ENCODE measurements around the gene PGGT1B. TPM values are rescaled to one million over a fixed set of nuclear protein-coding genes. Genes with fewer than 3 reads are reported as not detected.

Gene PGGT1B
- total RNA-seq, 4 donors from 2014 or later: 8.7 to 16.5 (median 14.8) TPM

DNA sequence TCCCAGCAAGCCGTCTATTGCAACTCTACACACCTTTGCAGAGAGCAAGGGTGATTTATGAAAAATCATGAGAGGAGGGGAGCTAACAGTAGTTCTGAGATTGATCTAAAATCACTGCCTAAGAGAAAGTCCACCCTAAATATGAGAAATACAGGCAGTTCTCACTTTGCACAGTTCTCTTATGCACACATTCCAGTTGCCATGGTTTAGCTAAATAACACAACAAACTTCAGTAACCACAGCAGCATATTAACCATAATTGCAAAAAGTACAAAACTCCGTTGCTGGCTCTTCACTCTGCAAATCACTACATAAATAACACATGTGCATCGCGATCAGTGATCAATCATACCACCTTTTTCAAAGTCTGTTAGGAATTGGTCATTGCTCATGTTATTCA is 31.1 kb downstream of the PGGT1B start:
- no peak overlapping the region for H3K4me3 ChIP-seq (ENCODE audit: low read depth, poor library complexity, severe bottlenecking)
- 74 to 82% methylated on average over 4 of the region's 4 CpGs for WGBS, 2 donors

DNA sequence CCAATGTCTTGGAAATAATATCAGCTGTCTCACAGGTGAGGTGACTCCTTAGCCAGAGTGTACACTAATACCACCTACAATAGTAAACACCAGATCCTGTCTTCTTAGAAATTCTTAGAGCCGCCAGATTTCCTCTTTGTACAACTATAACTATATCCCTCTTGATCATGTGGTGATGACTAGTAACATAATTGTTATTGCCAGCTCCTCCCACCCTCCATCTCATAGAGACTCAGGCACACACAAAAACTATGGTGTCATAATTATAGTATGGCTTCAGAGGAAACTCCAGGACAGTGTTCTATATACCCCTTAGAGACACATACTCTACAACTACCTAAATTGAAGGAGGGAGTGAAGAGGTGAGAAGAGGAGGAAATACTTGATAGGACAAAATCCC is 33.1 kb downstream of the PGGT1B start:
- no peak for DNase-seq (ENCODE audit: low spot score in 2 of 2)
- H3K4me3 ChIP-seq (ENCODE audit: low read depth, poor library complexity, severe bottlenecking): no peak overlapping the region
- TF ChIP-seq POLR2A (IDR thresholded peaks at IDR 0.05): no peak
- TF ChIP-seq, protein P1, sequence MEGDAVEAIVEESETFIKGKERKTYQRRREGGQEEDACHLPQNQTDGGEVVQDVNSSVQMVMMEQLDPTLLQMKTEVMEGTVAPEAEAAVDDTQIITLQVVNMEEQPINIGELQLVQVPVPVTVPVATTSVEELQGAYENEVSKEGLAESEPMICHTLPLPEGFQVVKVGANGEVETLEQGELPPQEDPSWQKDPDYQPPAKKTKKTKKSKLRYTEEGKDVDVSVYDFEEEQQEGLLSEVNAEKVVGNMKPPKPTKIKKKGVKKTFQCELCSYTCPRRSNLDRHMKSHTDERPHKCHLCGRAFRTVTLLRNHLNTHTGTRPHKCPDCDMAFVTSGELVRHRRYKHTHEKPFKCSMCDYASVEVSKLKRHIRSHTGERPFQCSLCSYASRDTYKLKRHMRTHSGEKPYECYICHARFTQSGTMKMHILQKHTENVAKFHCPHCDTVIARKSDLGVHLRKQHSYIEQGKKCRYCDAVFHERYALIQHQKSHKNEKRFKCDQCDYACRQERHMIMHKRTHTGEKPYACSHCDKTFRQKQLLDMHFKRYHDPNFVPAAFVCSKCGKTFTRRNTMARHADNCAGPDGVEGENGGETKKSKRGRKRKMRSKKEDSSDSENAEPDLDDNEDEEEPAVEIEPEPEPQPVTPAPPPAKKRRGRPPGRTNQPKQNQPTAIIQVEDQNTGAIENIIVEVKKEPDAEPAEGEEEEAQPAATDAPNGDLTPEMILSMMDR (IDR thresholded peaks at IDR 0.05): no peak
- intact Hi-C loops (cut with DNase I; ENCODE audit: low total_unique reads): no loop called here
- WGBS, 2 donors: 89 to 91% methylated on average over 1 of the region's 1 CpG

More for the DNA sequence above, 31.1 kb downstream of the PGGT1B start:
- DNase-seq (ENCODE audit: low spot score in 2 of 2): no peak
- intact Hi-C loops (cut with DNase I; ENCODE audit: low total_unique reads): no loop called here
- TF ChIP-seq, protein P1 (IDR thresholded peaks at IDR 0.05): no peak
- TF ChIP-seq POLR2A (IDR thresholded peaks at IDR 0.05): no peak

DNA sequence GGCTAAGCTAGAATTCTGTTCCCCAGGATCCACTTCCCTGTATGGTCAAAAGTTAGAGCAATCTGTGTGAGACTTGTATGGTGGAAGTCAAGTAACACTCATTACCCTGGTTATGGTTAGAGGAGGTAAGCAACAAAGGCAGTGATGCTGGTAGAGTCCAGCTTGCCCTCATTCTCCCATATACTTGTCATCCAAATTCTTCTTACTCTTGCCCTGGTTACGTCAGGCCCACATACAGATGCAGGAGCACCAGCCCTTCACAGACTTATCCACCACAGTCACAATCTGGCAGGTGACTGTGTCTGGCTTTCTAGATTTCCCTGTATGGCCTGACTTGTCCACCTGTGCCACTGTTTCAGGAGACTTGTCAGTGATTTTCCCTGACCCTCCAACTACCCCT is 35.4 kb downstream of the PGGT1B start:
- 100% methylated on average over 1 of the region's 1 CpG for WGBS, 2 donors
- intact Hi-C loops (cut with DNase I; ENCODE audit: low total_unique reads): no loop called here
- no peak overlapping the region for H3K4me3 ChIP-seq (ENCODE audit: low read depth, poor library complexity, severe bottlenecking)
- no peak for DNase-seq (ENCODE audit: low spot score in 2 of 2)
- TF ChIP-seq, protein P1 (IDR thresholded peaks at IDR 0.05): no peak
- no peak for TF ChIP-seq POLR2A (IDR thresholded peaks at IDR 0.05)

DNA sequence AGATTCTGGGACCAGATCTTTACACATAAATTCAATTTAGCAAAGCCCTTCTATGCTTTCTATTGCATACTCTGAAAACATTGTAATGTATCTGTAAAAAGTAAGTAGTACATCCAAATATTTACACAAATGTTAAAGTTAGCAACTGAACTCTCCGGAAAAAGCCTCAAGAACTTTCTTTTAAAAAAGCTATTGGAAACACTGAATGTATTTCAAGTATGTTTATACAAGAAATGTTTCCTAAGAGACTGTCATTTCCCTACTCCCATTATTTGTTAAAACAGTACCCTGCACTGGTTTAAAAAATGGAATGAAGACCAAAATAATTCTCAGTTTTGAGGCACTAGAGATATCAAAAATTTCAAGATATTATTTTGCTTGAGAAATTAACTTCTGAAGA is 48.1 kb downstream of the PGGT1B start:
- intact Hi-C loops (cut with DNase I; ENCODE audit: low total_unique reads): no loop called here

DNA sequence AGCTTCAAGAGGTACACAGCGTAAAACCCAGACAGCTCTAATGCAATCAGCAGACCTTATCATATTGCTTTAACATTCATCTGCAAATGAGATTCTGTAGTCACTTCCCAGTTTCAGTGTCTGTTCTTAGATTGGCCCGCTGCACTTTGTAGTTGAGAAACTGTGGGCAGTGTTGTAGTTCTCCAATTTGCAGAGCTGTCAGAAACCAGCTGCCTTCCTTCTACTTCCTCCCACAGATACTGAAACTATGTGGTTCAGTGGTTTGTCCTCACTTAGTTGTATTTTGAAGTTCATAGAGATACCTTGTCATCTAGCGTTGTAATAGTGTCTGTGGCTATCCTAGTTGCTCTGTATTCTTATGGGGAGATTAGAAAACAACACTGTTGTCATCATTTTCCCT is 53.4 kb downstream of the PGGT1B start:
- WGBS, 2 donors: 82 to 90% methylated on average over 3 of the region's 3 CpGs

More for the DNA sequence above, 48.1 kb downstream of the PGGT1B start:
- WGBS, 2 donors: 89 to 95% methylated on average over 1 of the region's 1 CpG
- DNase-seq (ENCODE audit: low spot score in 2 of 2): no peak
- no peak overlapping the region for H3K4me3 ChIP-seq (ENCODE audit: low read depth, poor library complexity, severe bottlenecking)
- TF ChIP-seq, protein P1 (IDR thresholded peaks at IDR 0.05): no peak
- TF ChIP-seq POLR2A (IDR thresholded peaks at IDR 0.05): no peak

DNA sequence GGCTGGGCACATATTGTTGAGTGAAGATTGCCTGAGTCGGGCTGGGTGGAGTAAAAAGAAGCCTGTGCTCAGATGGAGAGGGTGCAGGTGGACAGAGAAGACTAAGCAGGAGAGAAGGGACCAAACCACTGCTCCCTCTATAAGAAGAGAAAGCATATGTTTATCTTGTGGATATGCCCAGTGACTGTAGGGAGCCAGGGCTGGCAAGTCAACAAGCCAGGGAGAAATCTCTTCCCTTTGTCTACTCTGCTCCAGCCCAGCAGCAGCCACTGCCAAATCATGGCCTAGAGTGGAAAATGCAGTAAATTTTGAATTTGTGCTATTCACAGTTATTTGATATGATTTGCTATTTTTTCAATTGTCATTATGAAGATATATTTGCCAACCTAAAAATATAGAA is 59.7 kb downstream of the PGGT1B start:
- 81 to 96% methylated on average over 1 of the region's 1 CpG for WGBS, 2 donors
- no peak for DNase-seq (ENCODE audit: low spot score in 2 of 2)
- intact Hi-C loops (cut with DNase I; ENCODE audit: low total_unique reads): no loop called here

More for the DNA sequence above, 53.4 kb downstream of the PGGT1B start:
- H3K4me3 ChIP-seq (ENCODE audit: low read depth, poor library complexity, severe bottlenecking): no peak overlapping the region
- intact Hi-C loops (cut with DNase I; ENCODE audit: low total_unique reads): no loop called here
- peak in 1 of 2 donors; percentile 16 for DNase-seq (ENCODE audit: low spot score in 2 of 2)
- TF ChIP-seq, protein P1 (IDR thresholded peaks at IDR 0.05): no peak
- no peak for TF ChIP-seq POLR2A (IDR thresholded peaks at IDR 0.05)

More for the DNA sequence above, 59.7 kb downstream of the PGGT1B start:
- TF ChIP-seq, protein P1 (IDR thresholded peaks at IDR 0.05): no peak
- TF ChIP-seq POLR2A (IDR thresholded peaks at IDR 0.05): no peak
- no peak overlapping the region for H3K4me3 ChIP-seq (ENCODE audit: low read depth, poor library complexity, severe bottlenecking)

All from lower leg skin (tissue), 4 donors.